CD14-positive monocyte (primary cell): ENCODE measurements around the gene CHADL. TPM values are rescaled to one million over a fixed set of nuclear protein-coding genes. Genes with fewer than 3 reads are reported as not detected.

ENCODE experiments used
- DNase-seq, 3 donors: peaks; one replicate each; pipeline ENCODE4 v3.0.0-alpha.2; 2011 to 2022
- H2AFZ ChIP-seq: 2 replicates; pipeline ENCODE4 v1.6.0; 2012; ENCODE audit warnings: mild to moderate bottlenecking, low read depth, low read length, inconsistent platforms; ENCODE audit not compliant: insufficient read depth, poor library complexity, severe bottlenecking
- H3K27ac ChIP-seq, 2 donors: 1 replicate in 1 of 2; 2 replicates in 1 of 2; pipeline ENCODE4 v1.5.1; 2012 to 2013; ENCODE audit warnings: low read length in 2 of 2, control low read depth in 1 of 2, inconsistent platforms in 1 of 2, low read depth in 1 of 2, mild to moderate bottlenecking in 1 of 2
- H3K27me3 ChIP-seq, 2 donors: one replicate each; pipeline versions ENCODE4 v1.6.0 to v1.6.1; 2011 to 2013; ENCODE audit warnings: low read length in 2 of 2; ENCODE audit not compliant: control insufficient read depth in 2 of 2, insufficient read depth in 2 of 2
- H3K36me3 ChIP-seq, 2 donors: replicated peaks in 1 of 2; 1 replicate in 1 of 2; 2 replicates in 1 of 2; pipeline versions ENCODE4 v1.5.1 to v1.6.1; 2012 to 2013; ENCODE audit warnings: low read length in 2 of 2, control low read depth in 1 of 2, inconsistent platforms in 1 of 2, mild to moderate bottlenecking in 1 of 2; ENCODE audit not compliant: insufficient read depth in 2 of 2, control insufficient read depth in 1 of 2
- H3K4me1 ChIP-seq, 2 donors: 1 replicate in 1 of 2; 2 replicates in 1 of 2; pipeline versions ENCODE4 v1.5.1 to v1.6.1; 2012 to 2013; ENCODE audit warnings: low read length in 2 of 2, control low read depth in 1 of 2, inconsistent platforms in 1 of 2, mild to moderate bottlenecking in 1 of 2, moderate library complexity in 1 of 2; ENCODE audit not compliant: insufficient read depth in 2 of 2, control insufficient read depth in 1 of 2
- H3K4me2 ChIP-seq: replicated peaks from 2 replicates; pipeline ENCODE3; 2012; ENCODE audit warnings: low read length, moderate library complexity, mild to moderate bottlenecking; ENCODE audit not compliant: poor library complexity, severe bottlenecking; ENCODE audit errors: extremely low read depth
- H3K4me3 ChIP-seq, 3 experiments: fragments of 200-600 bp in 1 of 3; sonication (generic) in 1 of 3; replicated peaks in 1 of 3; 1 replicate in 2 of 3; 2 replicates in 1 of 3; pipeline ENCODE4 v1.5.1; 2011 to 2013; ENCODE audit warnings: low read length in 3 of 3, mild to moderate bottlenecking in 3 of 3, control low read depth in 2 of 3, low read depth in 2 of 3, inconsistent platforms in 1 of 3, moderate library complexity in 1 of 3
- H3K79me2 ChIP-seq: 2 replicates; pipeline ENCODE4 v1.6.0; 2012; ENCODE audit warnings: mild to moderate bottlenecking, control low read depth, inconsistent platforms, low read length, moderate library complexity; ENCODE audit not compliant: insufficient read depth
- H3K9ac ChIP-seq: 2 replicates; pipeline ENCODE4 v1.6.0; 2017; ENCODE audit warnings: low read length, mild to moderate bottlenecking; ENCODE audit not compliant: insufficient read depth, poor library complexity, severe bottlenecking
- H3K9me3 ChIP-seq, 2 donors: replicated peaks in 1 of 2; 1 replicate in 1 of 2; 2 replicates in 1 of 2; pipeline versions ENCODE4 v1.5.1 to v1.6.1; 2012 to 2013; ENCODE audit warnings: low read length in 2 of 2, control low read depth in 1 of 2; ENCODE audit not compliant: control insufficient read depth in 1 of 2, insufficient read depth in 1 of 2
- H4K20me1 ChIP-seq: 2 replicates; pipeline ENCODE4 v1.6.0; 2012; ENCODE audit warnings: mild to moderate bottlenecking, low read length, control low read depth, moderate library complexity; ENCODE audit not compliant: insufficient read depth
- H3K27ac Mint-ChIP-seq, 7 donors: one replicate each; pipeline ENCODE4 v1.8.0; 2020; ENCODE audit warnings: mild to moderate bottlenecking in 7 of 7, mixed read lengths in 7 of 7, moderate library complexity in 6 of 7, inconsistent platforms in 2 of 7
- H3K27me3 Mint-ChIP-seq, 3 donors: one replicate each; pipeline ENCODE4 v1.8.0; 2021 to 2022; ENCODE audit warnings: low read depth in 3 of 3, mild to moderate bottlenecking in 3 of 3, mixed read lengths in 3 of 3, moderate library complexity in 3 of 3, inconsistent platforms in 1 of 3
- H3K36me3 Mint-ChIP-seq, 2 donors: one replicate each; pipeline ENCODE4 v1.8.0; 2020; ENCODE audit warnings: mixed read lengths in 2 of 2, inconsistent platforms in 1 of 2, mild to moderate bottlenecking in 1 of 2
- H3K4me1 Mint-ChIP-seq: one replicate; pipeline ENCODE4 v1.8.0; 2020; ENCODE audit warnings: mild to moderate bottlenecking, mixed read lengths
- H3K4me3 Mint-ChIP-seq, 2 donors: one replicate each; pipeline ENCODE4 v1.8.0; 2020; ENCODE audit warnings: mild to moderate bottlenecking in 2 of 2, mixed read lengths in 2 of 2, moderate library complexity in 1 of 2
- H3K9me3 Mint-ChIP-seq, 7 donors: one replicate each; pipeline ENCODE4 v1.8.0; 2020 to 2022; ENCODE audit warnings: mixed read lengths in 7 of 7, mild to moderate bottlenecking in 6 of 7, moderate library complexity in 6 of 7, inconsistent platforms in 2 of 7
- CTCF ChIP-seq: fragments of 200-600 bp; IDR thresholded peaks from one replicate; pipeline ENCODE4 v1.8.0; 2022; ENCODE audit warnings: antibody characterized with exemption, mild to moderate bottlenecking
- WGBS: methylation state at CpG from one replicate; pipeline ENCODE4 v1.1.5; 2013; ENCODE audit warnings: missing lambda C conversion rate; ENCODE audit not compliant: insufficient coverage; 5-methylcytosine and 5-hydroxymethylcytosine counted together
- intact Hi-C, 2 donors: fragments of 100-400 bp; cut with micrococcal nuclease; formaldehyde crosslinking; loops; one replicate each; pipeline versions ENCODE4 v1.15.0 to v1.15.1; 2023
- polyA plus RNA-seq, 3 donors: library from polyadenylated mRNA; depleted of rRNA in 1 of 3; unstranded in 2 of 3; stranded (reverse) in 1 of 3; fragments of 300-500 nt in 2 of 3; fragments of >200 nt in 1 of 3; fragmentation: Illumina TruSeq in 2 of 3; gene quantifications; 1 replicate in 2 of 3; 2 replicates in 1 of 3; pipeline ENCODE4 v1.2.3, GENCODE V29; 2012 to 2021

Gene CHADL
- polyA plus RNA-seq, 3 donors = 0.11 to 0.35 (median 0.27) TPM

- Histone ChIP-seq H3K9me3 (no peaks in the 10 kb centered on the region), H3K4me2 (no peak overlapping the region), H3K36me3 (peaks cover 73 to 88% of the 10 kb centered on the region in 2 donors), H3K9ac (no peak overlapping the region), H3K27me3 (no peaks in the 10 kb centered on the region), H3K27ac (no peak overlapping the region), H3K4me1 (no peaks in the 10 kb centered on the region), H3K4me3 (no peak overlapping the region), H3K79me2 (no peaks in the 10 kb centered on the region), H4K20me1 (no peaks in the 10 kb centered on the region), H2AFZ (no peak overlapping the region)
- H3K4me1 Mint-ChIP-seq = no peaks in the 10 kb centered on the region
- no peak for TF ChIP-seq CTCF
- WGBS = 90% methylated on average over 7 of the region's 7 CpGs
- no peak for DNase-seq
- H3K27ac Mint-ChIP-seq = no peak overlapping the region
- H3K27me3 Mint-ChIP-seq = peaks cover 0 to 2% (median 0%) of the 10 kb centered on the region in 3 donors
- intact Hi-C loops = no loop called here
- H3K9me3 Mint-ChIP-seq = no peaks in the 10 kb centered on the region
- peaks cover 56 to 91% of the 10 kb centered on the region in 2 donors for H3K36me3 Mint-ChIP-seq
- no peak overlapping the region for H3K4me3 Mint-ChIP-seq
These were observed 7.0 kb upstream of the CHADL start for GRCh38 chr22:41247703-41248102.

GRCh38 chr22:41245917-41246499 is 5.3 kb upstream of the CHADL start:
- H3K4me1 Mint-ChIP-seq = no peaks in the 10 kb centered on the region
- 98% methylated on average over 8 of the region's 21 CpGs for WGBS

More at GRCh38 chr22:41245917-41246499, 5.3 kb upstream of the CHADL start:
- intact Hi-C loops = no loop called here
- H3K27ac Mint-ChIP-seq = no peak overlapping the region
- H3K27me3 Mint-ChIP-seq = peaks cover 0 to 2% (median 2%) of the 10 kb centered on the region in 3 donors
- Histone ChIP-seq H3K4me3 (no peak overlapping the region), H3K27ac (no peak overlapping the region), H4K20me1 (no peaks in the 10 kb centered on the region), H3K36me3 (peaks cover 59 to 73% of the 10 kb centered on the region in 2 donors), H3K9me3 (no peaks in the 10 kb centered on the region), H3K4me1 (no peaks in the 10 kb centered on the region), H3K27me3 (no peaks in the 10 kb centered on the region), H3K9ac (no peak overlapping the region), H3K79me2 (no peaks in the 10 kb centered on the region), H3K4me2 (no peak overlapping the region), H2AFZ (no peak overlapping the region)
- TF ChIP-seq CTCF = no peak
- peaks cover 42 to 77% of the 10 kb centered on the region in 2 donors for H3K36me3 Mint-ChIP-seq
- DNase-seq = no peak
- H3K4me3 Mint-ChIP-seq = no peak overlapping the region
- H3K9me3 Mint-ChIP-seq = peaks cover 0 to 3% (median 0%) of the 10 kb centered on the region in 7 donors
